ENCODE data around the gene PLXNB2.

Gene PLXNB2

GRCh38 chr22:50298266-50298637 lies 9.2 kb downstream of the PLXNB2 start (continued):
- TF ChIP-seq AEBP2 (tag by site-specific recombination; IDR thresholded peaks at IDR 0.05; ENCODE audit: borderline replicate concordance): no peak
- no peak for TF ChIP-seq BCL11B (tag by site-specific recombination; IDR thresholded peaks at IDR 0.05; ENCODE audit: low read depth)

DNA sequence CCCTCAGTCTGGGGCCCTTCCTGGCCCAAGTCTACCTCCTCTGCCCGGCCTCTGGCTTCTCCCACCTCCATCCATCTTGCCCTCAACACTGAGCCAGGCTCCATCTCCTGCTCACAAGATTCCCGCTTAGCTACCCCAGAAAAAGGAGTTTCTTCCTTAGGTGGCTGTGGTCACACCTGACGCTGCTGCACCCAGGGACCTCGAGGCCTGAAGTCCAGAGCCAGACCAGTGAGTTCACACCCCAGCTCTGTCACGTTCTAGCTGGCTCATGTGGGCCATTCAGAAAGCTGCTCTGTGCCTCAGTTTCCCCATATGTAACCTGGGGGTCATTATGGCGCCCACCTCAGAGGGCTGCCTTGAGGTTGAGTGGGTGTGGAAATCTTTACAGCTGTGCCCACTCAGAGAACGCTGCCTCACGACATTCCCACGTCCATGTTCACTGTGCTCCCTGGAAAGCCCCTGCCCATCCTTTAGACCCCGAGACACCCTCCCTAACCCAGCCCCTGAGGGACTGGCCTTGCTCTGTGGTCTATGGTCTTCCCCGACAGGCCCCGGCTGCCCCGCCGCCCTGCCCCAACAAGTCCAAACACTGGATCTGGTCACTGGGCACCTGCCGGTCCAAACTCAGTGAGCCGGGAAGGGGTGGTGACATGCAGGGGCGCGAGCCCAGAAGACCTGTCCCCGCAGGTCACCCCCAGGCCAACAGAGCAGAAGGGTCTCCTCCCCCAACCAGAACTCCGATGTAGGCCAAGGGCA lies 9.8 kb downstream of the PLXNB2 start:
- Histone ChIP-seq H3K36me3 (ENCODE audit: control insufficient read depth in 2 of 2, insufficient read depth in 1 of 2, low read length in 2 of 2) (peaks cover 0 to 34% of the 10 kb centered on the region in 2 experiments; a peak in 2 of 3 replicates), H3K9me3 (ENCODE audit: control insufficient read depth, insufficient read depth, low read depth, low read length) (no peaks in the 10 kb centered on the region), H3K27ac (ENCODE audit: extremely low read depth, low read depth, low read length) (no peak overlapping the region), H3K4me3 (ENCODE audit: low read depth, low read length) (no peak overlapping the region), H3K4me1 (ENCODE audit: control insufficient read depth, insufficient read depth, low read length) (no peaks in the 10 kb centered on the region; the same call in 1 of the 2 replicates)
- ChIA-PET CTCF (interaction anchor here (0.7 to 1.6 kb wide), 4 partner anchors 9 to 43 kb away, joined by 3 to 11 read pairs (median 4); no protein-coding TSS in a partner anchor), POLR2A (interaction anchor here (2.0 kb wide), 1 partner anchor 9 kb away, joined by 10 read pairs; the partner anchor contains the start of gene PLXNB2)
- TF ChIP-seq SCRT2 (tag by site-specific recombination; IDR thresholded peaks at IDR 0.05) (no peak), ZNF600 (tag by site-specific recombination; IDR thresholded peaks at IDR 0.05) (peak; percentile 40; the same call in 1 of the 2 replicates), FEZF1 (tag by site-specific recombination; IDR thresholded peaks at IDR 0.05) (no peak), GLIS2 (tag by site-specific recombination; IDR thresholded peaks at IDR 0.05) (0 out of 2 replicates have a peak, but pooled peaks have one; percentile 34)

- POLR2A ChIA-PET: interaction anchor here (0.6 to 2.0 kb wide), 5 partner anchors 10 to 1342 kb away, joined by 3 to 10 read pairs (median 3); partner anchors contain the start of gene PLXNB2
- CTCF ChIA-PET: interaction anchor here (0.6 to 1.6 kb wide), 7 partner anchors 8 to 202 kb away, joined by 3 to 11 read pairs (median 4); no protein-coding TSS in a partner anchor
- Histone ChIP-seq H3K4me1 (ENCODE audit: control insufficient read depth, insufficient read depth, low read length) (no peaks in the 10 kb centered on the region), H3K9me3 (ENCODE audit: control insufficient read depth, insufficient read depth, low read depth, low read length) (no peaks in the 10 kb centered on the region), H3K4me3 (ENCODE audit: low read depth, low read length) (no peak overlapping the region), H3K27ac (ENCODE audit: extremely low read depth, low read depth, low read length) (peak overlapping the region; percentile 39), H3K36me3 (ENCODE audit: control insufficient read depth in 2 of 2, insufficient read depth in 1 of 2, low read length in 2 of 2) (peaks cover 0 to 37% of the 10 kb centered on the region in 2 experiments; a peak in 2 of 3 replicates)
- TF ChIP-seq SP2 (tag by site-specific recombination; IDR thresholded peaks at IDR 0.05) (peak; percentile 21), ZNF521 (tag by site-specific recombination; IDR thresholded peaks at IDR 0.05) (no peak), ZNF664 (tag by site-specific recombination; IDR thresholded peaks at IDR 0.05) (no peak), SP7 (tag by site-specific recombination; IDR thresholded peaks at IDR 0.05) (0 out of 2 replicates have a peak, but pooled peaks have one; percentile 12), ZNF747 (tag by site-specific recombination; IDR thresholded peaks at IDR 0.05) (no peak), ZNF830 (tag by site-specific recombination; IDR thresholded peaks at IDR 0.05; ENCODE audit: low read depth) (no peak), KLF1 (tag by site-specific recombination; IDR thresholded peaks at IDR 0.05) (peak; percentile 24; the same call in 1 of the 2 replicates), GLIS1 (tag by site-specific recombination; IDR thresholded peaks at IDR 0.05) (peak; percentile 49), ZFHX2 (tag by site-specific recombination; conservative IDR thresholded peaks at IDR 0.05) (peak; percentile 89), ZNF24 (tag by site-specific recombination; IDR thresholded peaks at IDR 0.05) (no peak), ZNF132 (tag by site-specific recombination; IDR thresholded peaks at IDR 0.05; ENCODE audit: borderline replicate concordance) (no peak), ZNF398 (tag by site-specific recombination; IDR thresholded peaks at IDR 0.05) (no peak), ZBTB1 (tag by site-specific recombination; IDR thresholded peaks at IDR 0.05) (no peak), ZNF792 (tag by site-specific recombination; IDR thresholded peaks at IDR 0.05) (no peak), GLIS2 (tag by site-specific recombination; IDR thresholded peaks at IDR 0.05) (peak; percentile 53), EGR2 (tag by site-specific recombination; IDR thresholded peaks at IDR 0.05; ENCODE audit: low read depth) (peak; percentile 87), ZIC2 (tag by site-specific recombination; IDR thresholded peaks at IDR 0.05) (peak; percentile 93), ZNF2 (tag by site-specific recombination; IDR thresholded peaks at IDR 0.05) (no peak), REPIN1 (tag by site-specific recombination; IDR thresholded peaks at IDR 0.05; ENCODE audit: low read depth) (no peak), ZNF239 (tag by site-specific recombination; IDR thresholded peaks at IDR 0.05) (no peak)
- TF ChIP-seq, protein P1, sequence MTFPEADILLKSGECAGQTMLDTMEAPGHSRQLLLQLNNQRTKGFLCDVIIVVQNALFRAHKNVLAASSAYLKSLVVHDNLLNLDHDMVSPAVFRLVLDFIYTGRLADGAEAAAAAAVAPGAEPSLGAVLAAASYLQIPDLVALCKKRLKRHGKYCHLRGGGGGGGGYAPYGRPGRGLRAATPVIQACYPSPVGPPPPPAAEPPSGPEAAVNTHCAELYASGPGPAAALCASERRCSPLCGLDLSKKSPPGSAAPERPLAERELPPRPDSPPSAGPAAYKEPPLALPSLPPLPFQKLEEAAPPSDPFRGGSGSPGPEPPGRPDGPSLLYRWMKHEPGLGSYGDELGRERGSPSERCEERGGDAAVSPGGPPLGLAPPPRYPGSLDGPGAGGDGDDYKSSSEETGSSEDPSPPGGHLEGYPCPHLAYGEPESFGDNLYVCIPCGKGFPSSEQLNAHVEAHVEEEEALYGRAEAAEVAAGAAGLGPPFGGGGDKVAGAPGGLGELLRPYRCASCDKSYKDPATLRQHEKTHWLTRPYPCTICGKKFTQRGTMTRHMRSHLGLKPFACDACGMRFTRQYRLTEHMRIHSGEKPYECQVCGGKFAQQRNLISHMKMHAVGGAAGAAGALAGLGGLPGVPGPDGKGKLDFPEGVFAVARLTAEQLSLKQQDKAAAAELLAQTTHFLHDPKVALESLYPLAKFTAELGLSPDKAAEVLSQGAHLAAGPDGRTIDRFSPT (tag by site-specific recombination; IDR thresholded peaks at IDR 0.05): 0 out of 2 replicates have a peak, but pooled peaks have one; percentile 19
Observed at GRCh38 chr22:50296658-50297490, 10.6 kb downstream of the PLXNB2 start.

Data from HEK293 (cell line).